ENCODE measurements around the gene TMEM256.

Gene TMEM256

GRCh38 chr17:7407485-7408251, 3.8 kb upstream of the TMEM256 start, which contains the start of gene NLGN2:
TSS of gene NLGN2 (plus strand) at chr17:7407845. CDS start at chr17:7408256, 411 bp downstream.
- DNase-seq: no peak

- no peak for DNase-seq
Observed at GRCh38 chr17:7407082-7407481, 3.2 kb upstream of the TMEM256 start.

- DNase-seq: no peak
Observed at GRCh38 chr17:7406235-7406825, 2.4 kb upstream of the TMEM256 start.

GRCh38 chr17:7405350-7406234, 1.7 kb upstream of the TMEM256 start:
- DNase-seq: no peak

GRCh38 chr17:7404737-7405349, 946 bp upstream of the TMEM256 start:
- peak; percentile 77 to 78 for DNase-seq

GRCh38 chr17:7403727-7403976, 245 bp downstream of the TMEM256 start:
- DNase-seq: no peak

- peak; percentile 25 to 27 for DNase-seq
Observed at GRCh38 chr17:7403043-7403726, 712 bp downstream of the TMEM256 start.

- no peak for DNase-seq
Observed at GRCh38 chr17:7398612-7399011, 5.3 kb downstream of the TMEM256 start.

- DNase-seq: no peak
Observed at GRCh38 chr17:7396147-7396546, 7.8 kb downstream of the TMEM256 start.

GRCh38 chr17:7394452-7395191, 9.3 kb downstream of the TMEM256 start, which contains the start of gene PLSCR3:
TSS of gene PLSCR3 (minus strand) at chr17:7394525. CDS start at chr17:7394110, 415 bp downstream.
- peak; percentile 83 to 85 for DNase-seq

- peak; percentile 81 to 82 for DNase-seq
Observed at GRCh38 chr17:7393613-7394451, 10.1 kb downstream of the TMEM256 start.

- DNase-seq: no peak
Observed at GRCh38 chr17:7392696-7393612, 10.9 kb downstream of the TMEM256 start.

- DNase-seq: no peak
Observed at GRCh38 chr17:7391307-7391706, 12.6 kb downstream of the TMEM256 start.

- no peak for DNase-seq
Observed at GRCh38 chr17:7389924-7390910, 13.7 kb downstream of the TMEM256 start.

GRCh38 chr17:7388856-7389255, 15.0 kb downstream of the TMEM256 start:
- DNase-seq: no peak

- no peak for DNase-seq
Observed at GRCh38 chr17:7384489-7385081, 19.3 kb downstream of the TMEM256 start.

GRCh38 chr17:7383742-7384488, 20.0 kb downstream of the TMEM256 start:
- DNase-seq: peak; percentile 82 to 85

All from CD4-positive, alpha-beta T cell treated with Interleukin-1 beta for 1 hour (primary cell).